CD4-positive, alpha-beta T cell treated with Interleukin-12 subunit alpha and Interleukin-12 subunit beta, for 1 hour (primary cell): ENCODE measurements around the gene P3H2.
"Not testable (repeated sequence)": the region's sequence is repeated elsewhere in the genome, so short reads cannot be mapped to it uniquely, and the experiment has no call there.

ENCODE experiments used
- DNase-seq: peaks from one replicate; pipeline ENCODE4 v3.0.0-alpha.2; 2020

The P3H2 gene

DNA sequence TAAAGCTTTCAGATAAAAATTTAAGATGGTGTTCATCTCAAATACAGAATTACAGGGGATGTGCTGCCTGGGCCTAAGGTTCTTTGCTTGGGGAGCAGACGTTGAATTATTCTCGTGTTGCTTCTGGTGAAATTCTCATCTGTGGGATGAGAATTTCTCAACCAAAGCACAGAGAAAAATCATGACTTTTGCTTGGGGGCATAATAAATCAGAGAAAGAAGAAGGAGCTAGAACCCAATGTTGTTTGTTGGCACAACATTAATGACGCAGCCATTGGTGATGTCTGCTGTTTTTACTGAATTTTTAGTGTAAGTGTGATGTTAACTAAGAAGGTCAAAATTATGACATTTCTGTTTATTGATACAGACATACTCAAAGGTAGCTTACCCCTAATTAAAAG is 35.7 kb downstream of the P3H2 start:
- no peak for DNase-seq

DNA sequence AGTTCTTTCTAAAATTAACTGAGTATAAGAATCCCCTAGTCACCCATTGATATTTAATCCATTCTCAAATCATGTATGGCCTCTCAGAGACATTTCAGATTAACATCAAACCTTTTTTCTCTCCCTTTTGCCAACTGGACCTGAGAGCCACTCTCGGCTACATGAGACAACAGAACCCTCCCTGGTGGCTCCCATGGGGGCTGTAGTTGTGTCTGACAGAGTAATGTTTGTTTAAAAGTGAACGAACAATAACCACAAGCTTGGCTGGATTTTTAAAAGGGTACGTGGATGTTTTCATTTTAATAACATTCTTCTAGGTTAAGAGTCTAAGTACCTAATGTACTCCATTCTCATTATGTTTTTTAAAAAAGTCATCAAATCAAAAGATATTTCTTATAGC is 37.1 kb downstream of the P3H2 start:
- DNase-seq: no peak

DNA sequence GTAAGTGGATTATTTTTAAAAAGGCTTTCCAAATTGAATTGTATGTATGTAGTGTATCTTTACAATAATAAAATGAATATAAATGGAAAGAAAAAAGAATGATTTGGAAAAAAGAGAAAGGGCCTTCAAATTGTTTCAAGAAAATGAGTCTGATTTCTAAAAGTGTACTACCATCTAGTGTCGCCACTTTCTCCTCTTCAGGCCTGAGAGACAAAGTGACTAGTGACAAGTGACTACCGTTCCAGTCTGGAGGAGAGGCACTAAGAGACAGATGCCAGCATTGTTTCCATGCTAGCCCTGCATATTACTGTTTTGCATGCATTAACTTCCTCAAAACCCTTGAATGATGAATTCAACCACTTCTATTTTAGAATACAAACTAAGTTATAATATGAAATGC is 39.3 kb downstream of the P3H2 start:
- DNase-seq: no peak

DNA sequence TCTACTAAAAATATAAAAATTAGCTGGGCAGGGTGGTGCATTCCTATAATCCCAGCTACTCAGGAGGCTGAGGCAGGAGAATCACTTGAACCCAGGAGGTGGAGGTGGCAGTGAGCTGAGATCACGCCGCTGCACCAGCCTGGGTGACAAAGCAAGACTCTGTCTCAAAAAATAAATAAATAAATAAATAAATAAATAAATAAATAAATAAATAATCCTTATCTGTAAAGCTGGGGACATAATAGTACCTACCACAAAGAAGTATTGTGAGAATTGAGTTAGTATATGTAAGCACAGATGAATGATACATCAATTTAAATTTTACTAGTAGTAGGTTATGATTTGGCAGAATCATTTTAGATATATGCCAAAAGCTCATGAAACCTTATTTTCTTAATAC is 41.5 kb downstream of the P3H2 start:
- DNase-seq: not testable (repeated sequence)

DNA sequence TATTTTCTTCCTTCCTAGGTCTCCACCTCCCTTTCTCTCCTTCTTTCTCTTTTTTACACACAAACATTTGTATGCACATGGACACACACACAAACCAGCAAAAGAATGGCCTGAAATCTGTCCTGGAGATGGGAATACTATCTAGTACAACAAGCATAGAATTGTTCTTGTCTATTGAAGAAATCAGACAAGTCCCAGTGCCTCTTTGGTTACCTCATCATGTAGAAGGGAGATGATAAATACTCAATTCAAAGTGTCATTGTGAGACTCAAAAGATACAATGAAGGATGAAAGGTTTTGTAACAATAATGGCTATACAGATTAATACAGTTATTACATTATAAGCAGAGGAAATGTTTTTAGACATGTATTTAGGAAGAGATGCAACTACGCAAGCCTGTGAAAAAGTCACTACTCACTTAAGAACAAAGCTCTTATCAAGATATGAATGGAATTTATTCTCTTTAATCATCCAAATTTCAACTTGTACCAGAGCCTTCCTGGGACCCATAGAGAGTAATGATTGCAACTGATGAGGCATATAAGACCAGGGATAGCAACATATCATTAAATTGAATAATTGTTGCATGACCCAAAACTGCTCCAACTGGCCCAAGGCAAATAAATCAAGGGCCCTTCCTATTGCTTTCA is 43.2 kb downstream of the P3H2 start:
- DNase-seq: no peak

DNA sequence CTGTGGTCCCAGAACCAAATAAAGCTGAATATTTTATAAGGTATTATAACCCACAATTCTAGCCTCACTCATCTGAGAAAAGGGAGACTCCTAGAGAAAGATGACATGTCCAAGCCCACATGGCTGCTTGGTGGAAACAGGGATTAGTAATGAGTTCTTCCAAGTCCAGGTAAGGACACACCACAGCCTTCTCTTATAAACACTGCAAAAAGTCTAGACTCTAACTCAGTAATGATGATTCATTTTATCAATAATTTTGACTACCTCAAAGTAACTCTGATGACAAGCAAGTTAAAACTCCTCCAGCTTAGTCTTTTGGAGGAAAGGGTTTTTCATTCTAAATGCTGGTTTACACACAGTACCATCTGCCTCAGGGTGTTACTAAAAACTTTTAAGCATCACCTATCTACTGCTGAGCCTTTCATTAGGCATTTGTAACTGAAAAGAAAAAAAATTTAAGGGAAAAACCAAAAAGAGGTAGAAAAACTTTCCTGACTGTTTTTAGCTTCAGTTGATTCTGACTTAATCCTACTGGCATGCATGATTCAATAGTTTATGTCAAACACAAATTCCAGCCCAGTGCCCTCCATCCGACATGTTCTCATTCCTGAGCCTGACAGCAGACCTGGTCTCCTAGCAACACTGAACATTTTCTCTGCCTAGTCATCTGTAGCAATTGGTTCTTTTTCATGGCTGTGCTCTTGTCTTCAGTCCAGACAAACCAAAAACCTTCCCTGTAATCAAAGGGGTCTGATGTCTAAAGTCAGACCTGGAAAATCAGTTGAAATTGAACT is 43.9 kb downstream of the P3H2 start:
- DNase-seq: no peak

DNA sequence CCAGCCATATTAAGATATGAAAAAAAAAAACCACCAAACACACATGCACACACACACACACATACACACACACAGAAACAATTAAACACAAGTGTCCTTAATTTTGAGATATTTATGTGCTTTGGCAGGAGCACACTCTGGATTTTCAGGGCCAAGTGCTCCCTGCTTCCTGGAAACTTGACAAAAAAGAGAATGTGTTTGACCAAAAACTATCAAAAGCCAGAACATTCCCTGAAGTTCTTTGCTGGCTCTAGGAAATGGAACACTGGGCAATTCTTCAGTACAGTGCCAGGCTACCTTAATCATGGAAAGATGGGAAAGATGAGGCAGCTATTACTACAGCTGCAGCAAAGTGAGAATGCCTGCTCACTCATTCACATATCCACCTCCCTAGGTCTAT is 44.6 kb downstream of the P3H2 start:
- DNase-seq: no peak

DNA sequence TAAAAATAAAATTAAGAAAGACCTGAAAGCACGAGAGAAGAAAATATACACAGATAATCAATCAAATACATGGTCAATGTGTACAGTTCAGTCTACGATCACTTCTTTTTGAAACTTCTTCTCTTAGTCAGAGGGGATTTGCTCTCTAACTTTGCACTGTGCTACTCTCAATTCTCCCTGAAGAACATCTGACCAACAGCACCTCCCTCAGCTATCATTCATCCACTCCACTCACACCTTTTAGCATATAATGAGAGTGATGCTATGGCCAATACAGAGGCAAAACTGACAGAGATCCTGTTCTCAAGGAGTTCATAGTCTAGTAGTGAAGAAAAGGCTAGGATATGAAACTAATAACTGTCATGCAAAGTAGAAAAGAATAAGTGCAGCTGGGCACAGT is 45.9 kb downstream of the P3H2 start:
- DNase-seq: no peak

DNA sequence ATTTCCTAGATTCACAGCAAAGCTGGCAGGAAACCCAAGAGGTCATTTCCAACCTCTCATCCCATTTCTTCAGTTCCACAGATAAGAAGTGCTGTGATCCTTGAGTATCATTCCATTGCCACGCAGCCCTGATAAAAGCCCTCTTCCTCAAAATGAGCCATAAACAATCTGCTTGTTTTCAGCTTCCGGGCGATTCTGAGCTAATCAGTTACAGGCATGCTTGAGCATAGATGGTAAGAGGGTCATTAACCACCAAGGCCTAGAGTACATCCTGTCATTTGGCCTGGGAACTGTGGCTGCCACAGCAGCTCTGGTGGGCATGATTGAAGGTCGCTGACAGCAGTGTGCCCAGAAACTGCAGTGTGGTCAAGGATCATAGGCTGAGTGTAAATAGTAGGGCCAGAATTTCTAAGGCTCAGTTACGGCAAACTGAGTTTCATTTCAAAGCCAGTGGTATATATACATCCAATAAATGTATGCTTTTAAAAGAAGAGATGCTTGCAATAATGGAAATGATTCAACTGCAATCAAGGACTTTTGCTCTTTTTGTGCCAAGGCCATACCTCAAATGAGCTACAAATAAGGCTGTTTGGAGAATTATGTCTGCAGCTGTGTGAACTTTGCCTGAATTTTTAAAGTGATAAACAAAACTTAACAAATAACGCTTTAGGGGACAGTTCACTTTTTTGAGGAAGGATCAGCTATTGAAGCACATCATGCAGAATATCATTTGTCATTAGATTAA is 47.3 kb downstream of the P3H2 start:
- no peak for DNase-seq

DNA sequence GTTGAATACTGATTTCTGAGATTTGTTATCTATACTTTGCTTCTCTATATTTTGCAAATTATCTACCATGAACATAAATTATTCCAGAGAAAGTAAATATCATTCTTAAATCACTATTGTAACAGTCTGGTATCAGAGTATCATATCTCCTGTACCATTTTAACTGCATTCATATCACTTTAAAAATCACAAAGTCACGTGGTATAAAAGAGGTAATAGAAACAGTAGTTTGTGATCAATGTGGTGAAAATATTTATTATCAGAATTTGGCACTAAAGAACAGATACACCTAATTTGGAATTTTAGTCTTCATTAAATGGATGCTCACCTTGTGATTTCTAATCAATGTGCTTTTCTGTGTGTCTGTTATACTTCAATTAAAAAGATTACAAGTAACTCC is 47.8 kb downstream of the P3H2 start:
- no peak for DNase-seq

DNA sequence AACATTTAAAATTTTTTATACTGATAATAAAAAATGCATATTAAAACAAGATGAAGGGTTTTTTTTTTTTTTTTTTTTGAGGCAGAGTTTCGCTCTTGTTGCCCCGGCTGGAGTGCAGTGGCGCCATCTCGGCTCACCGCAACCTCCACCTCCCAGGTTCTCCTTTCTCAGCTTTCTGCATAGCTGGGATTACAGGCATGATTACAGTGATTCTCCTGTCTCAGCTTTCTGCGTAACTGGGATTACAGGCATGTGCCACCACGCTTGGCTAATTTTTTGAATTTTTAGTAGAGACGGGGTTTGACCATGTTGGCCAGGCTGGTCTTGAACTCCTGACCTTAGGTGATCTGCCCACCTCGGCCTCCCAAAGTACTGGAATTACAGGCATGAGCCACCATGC is 48.8 kb downstream of the P3H2 start:
- not testable (repeated sequence) for DNase-seq

DNA sequence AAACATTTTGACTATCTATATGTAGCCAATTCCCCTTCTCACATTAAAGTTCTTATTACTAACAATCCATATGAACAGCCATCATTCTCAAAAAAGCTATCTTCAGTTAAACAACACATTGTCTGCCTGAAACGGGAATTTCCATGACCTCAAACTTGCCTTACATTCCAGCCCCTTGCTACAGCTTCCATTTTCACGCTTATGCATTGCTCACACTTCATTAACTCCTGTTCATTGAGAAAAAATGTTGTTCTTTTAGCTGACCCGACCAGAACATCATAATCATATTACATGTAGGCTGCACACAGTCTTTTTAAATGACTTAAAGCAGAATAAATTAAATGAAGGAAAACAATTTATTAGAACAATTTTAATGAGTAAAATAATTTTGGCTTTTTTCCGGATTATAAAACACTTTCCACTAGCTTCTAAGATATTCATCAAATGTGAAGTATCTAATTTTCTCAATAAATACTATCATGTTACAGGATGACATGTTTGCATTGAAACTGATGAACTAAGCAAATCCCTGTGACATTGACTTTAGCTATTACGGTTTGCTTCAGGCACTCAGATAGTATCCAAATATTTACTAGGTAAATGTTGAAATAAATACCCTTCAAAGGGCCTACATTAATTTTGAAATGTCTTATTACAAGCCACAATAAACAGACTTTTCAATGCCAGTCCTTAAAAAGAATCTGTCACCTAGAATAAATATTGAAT is 49.9 kb downstream of the P3H2 start:
- no peak for DNase-seq

DNA sequence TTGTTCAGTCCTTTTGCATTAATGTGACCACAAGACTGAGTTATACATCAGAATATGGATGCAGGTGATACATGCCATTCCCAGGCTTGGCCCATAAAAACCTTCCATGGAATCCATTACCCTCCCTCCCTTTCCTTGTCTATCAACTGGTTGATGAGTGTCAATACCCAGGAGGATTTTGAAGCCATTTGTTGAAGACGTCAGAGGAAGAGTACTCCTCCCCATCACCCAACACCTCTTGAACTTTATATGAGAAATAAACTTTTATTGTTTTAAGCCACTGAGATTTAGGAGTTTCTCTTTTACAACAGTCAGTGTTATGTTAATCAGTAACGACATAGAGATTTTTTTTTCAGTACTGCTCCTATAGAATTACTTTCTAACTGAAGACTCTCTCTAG is 55.5 kb downstream of the P3H2 start:
- no peak for DNase-seq

DNA sequence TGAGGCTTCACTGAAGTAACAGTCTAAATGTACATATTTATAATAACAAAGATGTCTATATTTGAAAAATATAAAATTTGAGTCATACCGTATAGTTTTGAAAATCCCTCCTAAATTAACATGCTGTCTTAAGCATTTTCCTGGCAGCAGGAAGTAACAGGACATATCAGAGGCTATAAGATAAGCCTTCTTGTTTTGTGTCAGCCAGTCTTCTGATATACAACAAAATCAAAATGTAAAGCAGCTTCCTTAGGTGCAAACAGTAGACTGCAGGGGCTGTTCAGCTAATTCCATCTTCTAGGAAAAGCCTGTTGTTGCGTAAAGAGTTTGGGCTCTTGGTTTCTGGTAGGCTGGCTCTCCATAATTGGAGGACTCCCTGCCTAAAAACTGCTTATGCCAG is 56.0 kb downstream of the P3H2 start:
- DNase-seq: no peak

DNA sequence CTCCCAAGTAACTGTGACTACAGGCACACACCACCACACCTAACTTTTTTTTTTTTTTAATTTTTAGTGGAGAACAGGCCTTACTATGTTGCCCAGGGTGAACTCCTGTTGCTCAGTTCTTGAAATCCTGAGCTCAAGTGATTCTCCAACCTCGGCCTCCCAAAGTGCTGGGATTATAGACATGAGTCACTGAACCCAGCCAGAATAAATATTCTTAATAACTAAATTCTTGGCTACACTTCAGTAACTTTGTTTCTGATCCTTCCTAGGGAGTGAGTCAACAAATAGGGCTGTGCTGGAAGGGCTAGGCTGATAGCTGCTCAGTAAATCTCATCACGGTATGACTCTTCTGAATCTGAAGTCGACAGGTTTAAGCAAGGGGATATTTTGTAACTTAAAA is 56.6 kb downstream of the P3H2 start:
- DNase-seq: no peak

DNA sequence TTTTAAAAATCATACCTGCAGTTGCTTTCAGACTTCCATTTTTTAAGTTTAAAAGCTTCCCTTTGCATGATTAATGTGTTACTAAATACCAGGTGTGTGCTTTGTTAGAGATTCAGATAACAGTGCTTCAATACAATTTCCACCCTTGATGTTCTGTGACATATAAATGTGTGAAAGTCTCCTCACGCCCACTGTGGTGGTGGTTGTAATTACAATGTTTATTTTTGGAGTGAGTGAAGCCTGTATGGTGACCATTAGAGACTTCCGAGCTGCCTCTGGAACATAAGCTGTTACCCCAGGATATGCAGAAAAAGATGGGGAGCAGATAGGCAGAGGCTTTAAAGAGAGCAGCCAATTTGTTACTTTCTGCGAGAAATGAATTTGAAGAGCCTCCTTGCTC is 57.2 kb downstream of the P3H2 start:
- DNase-seq: no peak

DNA sequence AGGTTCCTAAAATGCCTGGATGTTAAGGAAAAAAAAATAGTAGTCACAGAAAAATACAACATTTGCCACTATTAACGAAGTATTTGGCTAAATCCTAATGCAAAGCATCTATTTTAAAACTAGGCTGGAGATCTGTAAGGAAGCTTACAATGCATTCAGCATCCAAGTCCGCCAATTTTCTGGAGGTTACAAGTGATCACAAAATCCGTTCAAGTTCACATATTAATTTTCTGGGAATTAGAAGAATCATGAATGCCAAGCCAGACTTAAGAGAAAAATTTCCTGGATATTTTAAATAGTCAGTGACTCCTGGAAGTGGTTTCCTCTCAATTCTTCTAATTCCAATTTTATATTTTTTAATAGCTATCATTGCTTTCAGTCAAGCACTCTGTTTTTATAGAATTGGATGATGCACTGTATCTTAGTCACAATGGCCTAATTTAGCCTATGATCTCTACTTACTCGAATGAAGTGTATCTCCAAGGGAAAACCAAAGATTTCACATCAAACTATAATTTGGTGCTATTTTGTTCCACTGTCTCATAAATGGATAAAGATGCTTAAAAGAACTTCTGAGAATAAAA is 60.4 kb downstream of the P3H2 start:
- no peak for DNase-seq

DNA sequence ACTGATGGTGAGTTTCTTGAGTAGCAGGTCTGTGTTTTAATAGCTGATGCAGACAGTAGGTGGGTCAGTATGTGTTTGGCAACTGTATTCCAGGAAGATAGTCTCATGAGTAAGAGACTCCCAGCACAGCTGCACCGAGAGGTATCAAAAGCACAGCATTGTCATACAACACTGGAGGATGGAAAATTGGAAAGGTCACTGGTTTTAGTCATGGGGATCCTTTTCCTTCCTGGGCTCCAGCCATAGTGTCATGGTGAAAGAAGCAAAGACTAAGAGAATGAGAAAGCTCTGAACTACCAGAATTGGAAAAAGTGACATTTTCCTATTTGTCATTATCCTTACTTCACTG is 61.5 kb downstream of the P3H2 start:
- no peak for DNase-seq

DNA sequence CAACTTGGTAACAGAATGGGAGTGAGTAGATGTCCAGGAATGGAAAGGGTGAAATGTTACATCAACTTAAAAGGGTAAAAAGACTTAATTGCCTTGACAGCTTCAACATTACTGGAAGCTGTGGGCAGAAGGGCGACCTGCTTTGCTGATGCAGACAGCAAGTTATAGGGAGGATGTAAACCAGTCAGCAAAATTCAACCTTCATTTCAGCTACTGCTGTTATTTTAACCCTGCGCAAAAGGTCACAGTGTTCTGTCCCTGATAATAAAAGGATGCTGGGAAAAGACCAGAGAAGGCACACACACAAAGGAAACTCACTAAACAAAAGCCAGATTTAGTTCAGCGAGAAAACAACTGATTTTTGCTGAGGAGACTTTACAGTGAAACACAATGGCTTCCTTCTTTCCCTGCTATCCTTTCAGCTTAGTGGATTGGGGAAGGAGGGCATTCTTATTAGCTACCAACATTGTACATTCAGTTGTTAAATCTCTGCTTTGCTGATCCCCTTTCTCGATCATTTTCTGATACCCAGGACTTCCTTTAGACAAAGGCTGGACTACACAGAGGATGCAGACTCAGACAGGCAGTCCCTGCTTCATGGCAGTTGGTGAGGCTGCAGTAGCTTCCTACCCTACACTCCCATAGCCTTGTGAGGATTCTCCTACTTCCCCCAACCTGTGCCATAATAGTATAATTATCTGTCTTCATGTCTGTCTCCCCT is 62.0 kb downstream of the P3H2 start:
- DNase-seq: no peak

DNA sequence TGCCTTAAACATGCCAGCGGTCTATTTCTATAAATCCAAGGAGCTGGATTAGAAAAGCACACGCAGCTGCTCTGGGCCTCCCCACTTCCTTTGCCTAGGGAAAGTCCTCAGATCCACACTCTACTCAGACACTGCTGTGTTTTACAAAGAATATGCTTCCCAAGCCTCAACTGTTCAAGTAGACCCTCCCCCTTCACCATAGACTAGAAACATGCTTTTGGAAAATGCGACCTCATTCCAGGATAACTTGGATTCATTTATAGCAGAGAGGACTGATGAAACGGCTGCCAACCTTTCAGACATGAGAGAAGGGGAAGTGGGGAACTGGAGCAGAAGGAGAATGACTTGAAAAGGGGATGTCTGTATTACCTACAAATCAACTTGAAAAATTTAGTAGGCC is 64.0 kb downstream of the P3H2 start:
- no peak for DNase-seq

DNA sequence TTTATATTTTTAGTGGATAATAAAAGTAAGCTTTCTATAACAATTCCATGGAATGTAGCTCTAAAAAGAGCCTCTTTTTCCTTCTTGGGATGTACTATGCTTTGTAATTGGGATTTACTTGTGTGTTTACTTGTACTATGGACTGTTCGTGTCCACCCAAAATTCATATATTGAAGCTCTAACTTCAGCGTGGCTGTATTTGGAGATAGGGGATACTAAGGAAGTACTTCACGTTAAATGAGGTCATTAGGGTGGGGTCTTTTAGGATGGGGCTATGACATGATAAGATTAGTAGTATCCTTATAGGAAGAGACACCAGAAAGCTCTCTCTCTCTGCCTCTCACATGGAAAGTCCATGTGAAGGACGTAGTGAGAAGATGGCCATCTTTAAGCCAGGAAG is 64.9 kb downstream of the P3H2 start:
- no peak for DNase-seq

DNA sequence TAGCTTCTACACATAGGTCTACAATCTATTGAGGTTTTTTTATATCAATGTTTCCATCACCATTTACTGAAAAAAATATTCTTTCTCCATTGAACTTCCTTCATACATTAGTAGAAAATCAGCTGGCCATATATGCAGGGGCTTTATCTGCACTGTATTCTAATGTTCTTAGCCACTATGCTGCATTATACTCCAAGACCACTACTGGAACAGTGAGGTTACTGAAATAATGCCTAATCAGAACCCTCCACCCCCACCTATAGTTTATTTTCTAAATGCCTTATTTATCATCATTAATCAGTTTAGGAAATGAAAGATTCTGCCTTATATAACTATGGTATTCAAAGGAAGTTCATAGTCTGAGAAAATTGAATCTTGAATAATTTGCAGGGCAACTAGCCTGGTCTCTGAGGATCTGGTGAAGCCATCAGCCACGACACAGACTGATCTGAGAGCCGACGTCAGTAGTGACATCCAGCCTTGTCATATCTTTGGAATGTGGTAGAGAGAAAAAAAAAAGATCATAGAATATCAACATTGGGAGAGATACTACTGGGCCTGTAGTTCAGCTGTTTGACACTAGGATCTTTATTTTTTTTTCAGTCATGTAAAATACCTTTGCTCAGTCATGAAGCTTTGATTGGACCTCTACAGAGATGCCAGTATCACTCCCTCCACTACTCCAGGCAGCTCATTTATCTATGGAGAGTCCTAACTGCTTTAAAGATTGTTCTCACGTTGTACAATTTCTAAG is 66.6 kb downstream of the P3H2 start:
- DNase-seq: no peak
